ENCODE data around the gene KCNH8.

DNA sequence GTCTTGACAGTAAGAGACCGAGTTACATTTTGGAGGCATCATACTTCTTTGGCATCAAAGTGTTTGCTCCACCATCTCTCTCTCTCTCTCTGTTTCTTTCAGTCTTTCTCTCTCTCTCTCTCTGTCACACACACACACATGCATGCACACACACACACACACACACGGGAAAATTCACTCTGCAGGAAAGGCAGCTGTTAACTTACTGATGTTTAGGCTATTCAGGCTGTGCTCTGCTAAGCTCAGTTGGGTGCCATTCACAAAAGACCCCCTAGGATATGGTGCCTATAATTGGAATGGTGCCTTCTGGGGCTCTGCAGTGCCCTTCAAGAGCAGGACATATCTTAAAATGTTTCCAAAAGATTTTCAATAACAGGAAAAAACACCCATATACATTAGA is 78.2 kb downstream of the KCNH8 start:
- TF ChIP-seq CTCF (conservative IDR thresholded peaks at IDR 0.05; ENCODE audit: low read depth, low read length) (no peak), BHLHE40 (IDR thresholded peaks at IDR 0.05; ENCODE audit: low read depth, low read length) (no peak), POLR2A (IDR thresholded peaks at IDR 0.05; ENCODE audit: low read depth, low read length) (no peak), RCOR1 (IDR thresholded peaks at IDR 0.05; ENCODE audit: insufficient replicate concordance, low read length) (no peak), RFX5 (IDR thresholded peaks at IDR 0.05; ENCODE audit: low read depth, low read length) (no peak), CEBPB (IDR thresholded peaks at IDR 0.05; ENCODE audit: low read depth, low read length) (no peak), MAZ (IDR thresholded peaks at IDR 0.05; ENCODE audit: borderline replicate concordance, low read depth, low read length) (no peak), MAFK (IDR thresholded peaks at IDR 0.05; ENCODE audit: low read depth, low read length) (no peak), MXI1 (IDR thresholded peaks at IDR 0.05; ENCODE audit: borderline replicate concordance, low read depth, low read length) (no peak), FOS (IDR thresholded peaks at IDR 0.05; ENCODE audit: low read depth, low read length) (no peak)
- TF ChIP-seq, protein P1, sequence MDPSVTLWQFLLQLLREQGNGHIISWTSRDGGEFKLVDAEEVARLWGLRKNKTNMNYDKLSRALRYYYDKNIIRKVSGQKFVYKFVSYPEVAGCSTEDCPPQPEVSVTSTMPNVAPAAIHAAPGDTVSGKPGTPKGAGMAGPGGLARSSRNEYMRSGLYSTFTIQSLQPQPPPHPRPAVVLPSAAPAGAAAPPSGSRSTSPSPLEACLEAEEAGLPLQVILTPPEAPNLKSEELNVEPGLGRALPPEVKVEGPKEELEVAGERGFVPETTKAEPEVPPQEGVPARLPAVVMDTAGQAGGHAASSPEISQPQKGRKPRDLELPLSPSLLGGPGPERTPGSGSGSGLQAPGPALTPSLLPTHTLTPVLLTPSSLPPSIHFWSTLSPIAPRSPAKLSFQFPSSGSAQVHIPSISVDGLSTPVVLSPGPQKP (IDR thresholded peaks at IDR 0.05; ENCODE audit: borderline replicate concordance, low read depth, low read length), result no peak
- TF ChIP-seq, protein P2, sequence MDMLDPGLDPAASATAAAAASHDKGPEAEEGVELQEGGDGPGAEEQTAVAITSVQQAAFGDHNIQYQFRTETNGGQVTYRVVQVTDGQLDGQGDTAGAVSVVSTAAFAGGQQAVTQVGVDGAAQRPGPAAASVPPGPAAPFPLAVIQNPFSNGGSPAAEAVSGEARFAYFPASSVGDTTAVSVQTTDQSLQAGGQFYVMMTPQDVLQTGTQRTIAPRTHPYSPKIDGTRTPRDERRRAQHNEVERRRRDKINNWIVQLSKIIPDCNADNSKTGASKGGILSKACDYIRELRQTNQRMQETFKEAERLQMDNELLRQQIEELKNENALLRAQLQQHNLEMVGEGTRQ (IDR thresholded peaks at IDR 0.05; ENCODE audit: low read depth, low read length), result no peak
